ENCODE measurements around the gene PCMT1.

GRCh38 chr6:149701714-149702113 is 47.8 kb upstream of the PCMT1 start:
- TF ChIP-seq CTCF (IDR thresholded peaks at IDR 0.05) (no peak), EP300 (IDR thresholded peaks at IDR 0.05; ENCODE audit: low read depth) (no peak), POLR2A (IDR thresholded peaks at IDR 0.05) (no peak), POLR2AphosphoS5 (IDR thresholded peaks at IDR 0.05) (no peak)

All from transverse colon (tissue), 4 donors.